Measurements from ENCODE around the gene PNPLA8.

GRCh38 chr7:108448584-108449505, 77.1 kb downstream of the PNPLA8 start:
- no peak for TF ChIP-seq CTCF (IDR thresholded peaks at IDR 0.05)
- no peak for TF ChIP-seq POLR2A (IDR thresholded peaks at IDR 0.05)

Data from tibial nerve (tissue), 3 donors.